Upper lobe of right lung (tissue), 1 donor: Measurements from ENCODE around the gene TAF3. TPM values are rescaled to one million over a fixed set of nuclear protein-coding genes. Genes with fewer than 3 reads are reported as not detected.

ENCODE experiments used
- ATAC-seq: fragments of 200-7000 bp; cut with Tn5 transposase; one replicate; pipeline ENCODE4 v1.9.1; 2020; ENCODE audit warnings: mild to moderate bottlenecking, moderate library complexity
- DNase-seq: peaks from one replicate; pipeline ENCODE4 v3.0.0-alpha.2; 2020
- H3K27ac ChIP-seq: fragments of 200-600 bp; one replicate; pipeline ENCODE4 v1.8.0; 2022
- H3K27me3 ChIP-seq: fragments of 200-600 bp; one replicate; pipeline ENCODE4 v1.8.0; 2022; ENCODE audit warnings: mild to moderate bottlenecking
- H3K36me3 ChIP-seq: fragments of 200-600 bp; one replicate; pipeline ENCODE4 v1.8.0; 2022
- H3K4me1 ChIP-seq: fragments of 200-600 bp; one replicate; pipeline ENCODE4 v1.8.0; 2022
- H3K4me3 ChIP-seq: fragments of 200-600 bp; one replicate; pipeline ENCODE4 v1.8.0; 2022; ENCODE audit warnings: mild to moderate bottlenecking
- H3K9me3 ChIP-seq: fragments of 200-600 bp; one replicate; pipeline ENCODE4 v1.8.0; 2022
- CTCF ChIP-seq: fragments of 200-600 bp; IDR thresholded peaks from one replicate; pipeline ENCODE4 v1.8.0; 2022; ENCODE audit warnings: antibody characterized with exemption
- intact Hi-C: fragments of 100-400 bp; cut with DNase I; formaldehyde crosslinking; loops from one replicate; pipeline ENCODE4 v1.11.0; 2022
- total RNA-seq: library from RNA; stranded (reverse); fragmentation: NEBNext Ultra II Directional; extraction: Animal tissue kit (Norgen Biotek cat#: 25700); gene quantifications from one replicate; pipeline ENCODE4 v1.2.1, GENCODE V29; 2021
- donor health status: DM: no; HTN: yes; CAD: no; lungs with severe emphysema.

Gene TAF3
- total RNA-seq, 1 donor from 2014 or later = 11.8 TPM

- Histone ChIP-seq H3K4me3 (no peak overlapping the region), H3K27me3 (no peaks in the 10 kb centered on the region), H3K9me3 (no peaks in the 10 kb centered on the region), H3K36me3 (no peaks in the 10 kb centered on the region), H3K27ac (no peak overlapping the region), H3K4me1 (no peaks in the 10 kb centered on the region)
- DNase-seq = no peak
- intact Hi-C loops = no loop called here
- TF ChIP-seq CTCF = no peak
- ATAC-seq = no peak
Observed at GRCh38 chr10:7945469-7946187, 127.3 kb downstream of the TAF3 start.

DNA sequence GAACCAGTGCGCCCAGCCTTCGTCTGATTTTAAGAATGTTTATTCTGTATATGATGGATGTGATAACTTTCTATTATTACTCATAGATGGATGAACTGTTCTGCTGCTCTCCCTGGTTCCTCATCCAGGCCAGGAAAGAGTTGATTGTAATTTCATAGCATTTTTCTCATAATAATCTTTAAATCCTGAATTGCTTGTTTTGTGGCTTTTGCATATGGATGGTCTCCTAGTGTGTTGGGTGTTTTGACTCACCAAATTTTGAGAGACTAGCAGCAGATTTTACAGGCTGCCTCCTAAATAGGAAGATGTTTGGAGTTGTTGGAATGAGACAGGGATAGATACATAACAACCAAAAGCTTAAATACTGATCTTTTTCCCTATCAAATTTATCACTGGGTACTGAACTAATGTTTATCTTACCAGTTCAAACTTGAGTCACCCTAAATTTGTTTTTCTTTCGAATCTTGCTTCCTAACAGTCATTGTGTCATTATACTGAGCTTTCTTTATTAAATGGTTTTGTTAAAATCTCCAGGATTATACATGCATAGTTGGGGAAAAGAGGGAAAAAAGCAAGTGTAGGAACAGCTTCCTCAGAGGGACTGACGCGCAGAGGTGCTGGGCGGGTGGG is 130.2 kb downstream of the TAF3 start:
- intact Hi-C loops = no loop called here
- TF ChIP-seq CTCF = no peak
- Histone ChIP-seq H3K4me3 (no peak overlapping the region), H3K36me3 (no peaks in the 10 kb centered on the region), H3K4me1 (no peaks in the 10 kb centered on the region), H3K9me3 (no peaks in the 10 kb centered on the region), H3K27ac (no peak overlapping the region), H3K27me3 (no peaks in the 10 kb centered on the region)
- DNase-seq (no peak), ATAC-seq (no peak)

DNA sequence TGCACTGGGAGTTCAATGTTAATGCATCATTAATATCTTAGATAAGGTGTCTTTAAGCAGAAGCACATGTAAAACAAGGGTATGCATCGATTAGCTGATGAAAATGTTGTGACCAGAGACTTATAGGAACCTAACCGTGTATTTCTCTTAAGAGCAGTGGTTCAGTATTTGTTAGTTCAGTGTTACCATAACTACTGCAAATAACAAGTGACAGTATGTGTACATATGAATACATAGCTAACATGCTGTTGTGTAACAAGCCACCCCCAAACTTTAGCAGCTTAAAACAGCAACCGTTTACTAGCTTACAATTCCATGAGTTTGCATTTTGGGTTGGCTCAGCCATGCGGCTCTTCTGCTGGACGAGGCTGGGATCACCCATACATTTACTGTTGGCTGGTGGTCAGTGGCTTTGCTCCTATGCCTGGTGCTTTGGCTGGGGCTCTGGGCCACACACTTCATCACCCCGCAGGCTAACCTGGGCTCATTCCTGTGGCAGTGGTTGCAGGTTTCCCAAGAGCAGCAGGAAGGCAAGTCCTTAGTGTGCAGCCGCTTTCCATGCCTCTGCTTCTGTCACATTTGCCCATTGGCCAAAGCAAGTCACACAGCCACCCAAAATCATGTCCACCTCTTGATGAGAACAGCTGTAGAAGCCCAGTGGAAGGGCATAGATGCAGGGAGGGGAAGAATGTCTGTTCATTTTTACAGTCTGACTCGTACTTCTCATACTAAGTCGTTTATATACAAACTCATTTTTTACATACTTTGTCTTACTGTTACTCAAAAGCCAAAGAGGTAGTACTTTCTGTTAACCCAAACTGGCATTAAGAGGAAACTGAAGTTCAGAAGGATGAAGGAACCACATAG is 132.9 kb downstream of the TAF3 start:
- H3K27me3 ChIP-seq = no peaks in the 10 kb centered on the region
- intact Hi-C loops = no loop called here
- no peak overlapping the region for H3K27ac ChIP-seq
- no peak overlapping the region for H3K4me3 ChIP-seq
- ATAC-seq (no peak), DNase-seq (no peak)
- H3K36me3 ChIP-seq = no peaks in the 10 kb centered on the region
- no peak for TF ChIP-seq CTCF
- H3K4me1 ChIP-seq = no peaks in the 10 kb centered on the region
- no peaks in the 10 kb centered on the region for H3K9me3 ChIP-seq

DNA sequence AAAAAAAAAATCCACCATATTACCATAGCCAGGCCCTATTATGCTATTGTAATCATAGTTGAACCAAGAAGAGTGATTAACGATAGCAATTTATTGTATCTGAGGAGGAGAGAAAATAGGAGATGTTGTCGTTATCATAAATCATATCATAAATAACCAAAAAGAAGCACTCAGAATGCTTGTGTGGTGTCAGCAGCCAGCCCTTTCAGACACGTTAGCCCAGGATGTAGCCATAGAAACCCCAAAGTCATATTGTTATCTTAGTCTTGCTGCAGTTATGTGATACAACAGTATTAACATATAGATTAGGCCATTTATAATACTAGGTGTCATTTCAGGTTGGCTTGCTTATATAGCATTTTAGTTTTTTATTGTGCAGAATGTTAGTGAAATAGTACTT is 134.0 kb downstream of the TAF3 start:
- intact Hi-C loops = no loop called here
- TF ChIP-seq CTCF = no peak
- Histone ChIP-seq H3K4me1 (no peaks in the 10 kb centered on the region), H3K27me3 (no peaks in the 10 kb centered on the region), H3K36me3 (no peaks in the 10 kb centered on the region), H3K27ac (no peak overlapping the region), H3K4me3 (no peak overlapping the region), H3K9me3 (no peaks in the 10 kb centered on the region)
- DNase-seq = no peak
- no peak for ATAC-seq

- Histone ChIP-seq H3K36me3 (no peaks in the 10 kb centered on the region), H3K9me3 (no peaks in the 10 kb centered on the region), H3K27me3 (no peaks in the 10 kb centered on the region), H3K4me1 (no peaks in the 10 kb centered on the region), H3K4me3 (no peak overlapping the region), H3K27ac (no peak overlapping the region)
- intact Hi-C loops = no loop called here
- ATAC-seq (no peak), DNase-seq (no peak)
- no peak for TF ChIP-seq CTCF
Observed at GRCh38 chr10:7953447-7953846, 135.1 kb downstream of the TAF3 start.
